T-helper 1 cell treated with Interleukin-12 subunit alpha and Interleukin-12 subunit beta and Interleukin-4 antibody, amounts not matched to agents 30 μg/mL and 1 μg/mL, for 36 hours (primary cell): ENCODE measurements around the gene TRIM38.

Source experiments
- H3K27ac Mint-ChIP-seq: one replicate; pipeline ENCODE4 v1.8.0; 2021; ENCODE audit warnings: mild to moderate bottlenecking, mixed read lengths
- H3K27me3 Mint-ChIP-seq: one replicate; pipeline ENCODE4 v1.8.0; 2021; ENCODE audit warnings: low read depth, mixed read lengths
- H3K36me3 Mint-ChIP-seq: one replicate; pipeline ENCODE4 v1.8.0; 2021; ENCODE audit warnings: low read depth, mixed read lengths
- H3K4me1 Mint-ChIP-seq: one replicate; pipeline ENCODE4 v1.8.0; 2021; ENCODE audit warnings: low read depth, mixed read lengths
- H3K4me3 Mint-ChIP-seq: one replicate; pipeline ENCODE4 v1.8.0; 2021; ENCODE audit warnings: mild to moderate bottlenecking, moderate library complexity, mixed read lengths
- H3K9me3 Mint-ChIP-seq: one replicate; pipeline ENCODE4 v1.8.0; 2021; ENCODE audit warnings: mixed read lengths

The TRIM38 gene

GRCh38 chr6:25951296-25952032 lies 11.1 kb upstream of the TRIM38 start:
- H3K9me3 Mint-ChIP-seq: peaks cover 5% of the 10 kb centered on the region

GRCh38 chr6:25952535-25952934 lies 10.1 kb upstream of the TRIM38 start:
- Mint-ChIP-seq H3K27me3 (peaks cover 5% of the 10 kb centered on the region), H3K4me1 (peaks cover 2% of the 10 kb centered on the region), H3K9me3 (peaks cover 5% of the 10 kb centered on the region), H3K36me3 (peaks cover 3% of the 10 kb centered on the region), H3K4me3 (no peak overlapping the region), H3K27ac (no peak overlapping the region)

More at GRCh38 chr6:25951296-25952032, 11.1 kb upstream of the TRIM38 start:
- H3K27me3 Mint-ChIP-seq: peaks cover 5% of the 10 kb centered on the region
- H3K4me1 Mint-ChIP-seq: peaks cover 7% of the 10 kb centered on the region
- no peak overlapping the region for H3K27ac Mint-ChIP-seq
- no peak overlapping the region for H3K4me3 Mint-ChIP-seq
- H3K36me3 Mint-ChIP-seq: no peaks in the 10 kb centered on the region

GRCh38 chr6:25953733-25954132 lies 8.9 kb upstream of the TRIM38 start:
- no peak overlapping the region for H3K27ac Mint-ChIP-seq
- peaks cover 5% of the 10 kb centered on the region for H3K27me3 Mint-ChIP-seq
- peaks cover 9% of the 10 kb centered on the region for H3K4me1 Mint-ChIP-seq
- peaks cover 5% of the 10 kb centered on the region for H3K9me3 Mint-ChIP-seq
- no peak overlapping the region for H3K4me3 Mint-ChIP-seq
- peaks cover 10% of the 10 kb centered on the region for H3K36me3 Mint-ChIP-seq

- peaks cover 12% of the 10 kb centered on the region for H3K9me3 Mint-ChIP-seq
- no peak overlapping the region for H3K4me3 Mint-ChIP-seq
- H3K4me1 Mint-ChIP-seq: peaks cover 20% of the 10 kb centered on the region
- peaks cover 5% of the 10 kb centered on the region for H3K27me3 Mint-ChIP-seq
- H3K36me3 Mint-ChIP-seq: peaks cover 15% of the 10 kb centered on the region
- no peak overlapping the region for H3K27ac Mint-ChIP-seq
These were observed 7.8 kb upstream of the TRIM38 start for GRCh38 chr6:25954756-25955155.

- peaks cover 17% of the 10 kb centered on the region for H3K9me3 Mint-ChIP-seq
- peaks cover 5% of the 10 kb centered on the region for H3K27me3 Mint-ChIP-seq
- no peak overlapping the region for H3K27ac Mint-ChIP-seq
- no peak overlapping the region for H3K4me3 Mint-ChIP-seq
- peaks cover 32% of the 10 kb centered on the region for H3K4me1 Mint-ChIP-seq
- H3K36me3 Mint-ChIP-seq: peaks cover 20% of the 10 kb centered on the region
These were observed 6.4 kb upstream of the TRIM38 start for GRCh38 chr6:25956226-25956625.

GRCh38 chr6:25958700-25959162 lies 3.9 kb upstream of the TRIM38 start:
- Mint-ChIP-seq H3K27ac (peak overlapping the region; percentile 83), H3K4me1 (peaks cover 49% of the 10 kb centered on the region), H3K4me3 (peak overlapping the region; percentile 32), H3K27me3 (no peaks in the 10 kb centered on the region), H3K36me3 (peaks cover 27% of the 10 kb centered on the region), H3K9me3 (peaks cover 12% of the 10 kb centered on the region)

- peak overlapping the region; percentile 30 for H3K4me3 Mint-ChIP-seq
- peaks cover 12% of the 10 kb centered on the region for H3K9me3 Mint-ChIP-seq
- H3K27ac Mint-ChIP-seq: peak overlapping the region; percentile 63
- H3K4me1 Mint-ChIP-seq: peaks cover 59% of the 10 kb centered on the region
- H3K27me3 Mint-ChIP-seq: no peaks in the 10 kb centered on the region
- H3K36me3 Mint-ChIP-seq: peaks cover 37% of the 10 kb centered on the region
These were observed 2.6 kb upstream of the TRIM38 start for GRCh38 chr6:25959890-25960536.

- H3K36me3 Mint-ChIP-seq: peaks cover 40% of the 10 kb centered on the region
- H3K4me3 Mint-ChIP-seq: peak overlapping the region; percentile 98
- H3K9me3 Mint-ChIP-seq: peaks cover 12% of the 10 kb centered on the region
- H3K4me1 Mint-ChIP-seq: peaks cover 59% of the 10 kb centered on the region
- H3K27ac Mint-ChIP-seq: peak overlapping the region; percentile 71
- no peaks in the 10 kb centered on the region for H3K27me3 Mint-ChIP-seq
These were observed 1.9 kb upstream of the TRIM38 start for GRCh38 chr6:25960734-25961133.

GRCh38 chr6:25961619-25962148 lies 918 bp upstream of the TRIM38 start:
- peaks cover 64% of the 10 kb centered on the region for H3K4me1 Mint-ChIP-seq
- peaks cover 12% of the 10 kb centered on the region for H3K9me3 Mint-ChIP-seq
- H3K4me3 Mint-ChIP-seq: peak overlapping the region; percentile 98
- peak overlapping the region; percentile 98 for H3K27ac Mint-ChIP-seq
- H3K36me3 Mint-ChIP-seq: peaks cover 46% of the 10 kb centered on the region
- H3K27me3 Mint-ChIP-seq: no peaks in the 10 kb centered on the region

- H3K4me3 Mint-ChIP-seq: peak overlapping the region; percentile 98
- H3K9me3 Mint-ChIP-seq: peaks cover 12% of the 10 kb centered on the region
- H3K4me1 Mint-ChIP-seq: peaks cover 75% of the 10 kb centered on the region
- H3K27ac Mint-ChIP-seq: peak overlapping the region; percentile 86
- H3K27me3 Mint-ChIP-seq: no peaks in the 10 kb centered on the region
- peaks cover 55% of the 10 kb centered on the region for H3K36me3 Mint-ChIP-seq
These were observed 973 bp downstream of the TRIM38 start for GRCh38 chr6:25963426-25964123.

- Mint-ChIP-seq H3K36me3 (peaks cover 60% of the 10 kb centered on the region), H3K9me3 (peaks cover 4% of the 10 kb centered on the region), H3K4me1 (peaks cover 72% of the 10 kb centered on the region), H3K4me3 (peak overlapping the region; percentile 76), H3K27ac (no peak overlapping the region), H3K27me3 (no peaks in the 10 kb centered on the region)
These were observed 2.5 kb downstream of the TRIM38 start for GRCh38 chr6:25965058-25965457.

- peak overlapping the region; percentile 71 for H3K4me3 Mint-ChIP-seq
- H3K9me3 Mint-ChIP-seq: no peaks in the 10 kb centered on the region
- peaks cover 68% of the 10 kb centered on the region for H3K4me1 Mint-ChIP-seq
- peak overlapping the region; percentile 43 for H3K27ac Mint-ChIP-seq
- no peaks in the 10 kb centered on the region for H3K27me3 Mint-ChIP-seq
- peaks cover 67% of the 10 kb centered on the region for H3K36me3 Mint-ChIP-seq
These were observed 4.1 kb downstream of the TRIM38 start for GRCh38 chr6:25966711-25967110.

GRCh38 chr6:25968769-25969168 lies 6.2 kb downstream of the TRIM38 start:
- peak overlapping the region; percentile 22 for H3K4me3 Mint-ChIP-seq
- H3K27me3 Mint-ChIP-seq: no peaks in the 10 kb centered on the region

GRCh38 chr6:25971187-25971821 lies 8.7 kb downstream of the TRIM38 start:
- Mint-ChIP-seq H3K4me1 (peaks cover 57% of the 10 kb centered on the region), H3K27ac (no peak overlapping the region), H3K27me3 (no peaks in the 10 kb centered on the region), H3K36me3 (peaks cover 74% of the 10 kb centered on the region), H3K9me3 (no peaks in the 10 kb centered on the region), H3K4me3 (no peak overlapping the region)

More at GRCh38 chr6:25968769-25969168, 6.2 kb downstream of the TRIM38 start:
- Mint-ChIP-seq H3K36me3 (peaks cover 73% of the 10 kb centered on the region), H3K9me3 (no peaks in the 10 kb centered on the region), H3K4me1 (peaks cover 65% of the 10 kb centered on the region), H3K27ac (no peak overlapping the region)
